Stimulated activated naive B cell treated with anti-CD40 and anti-IgM and Interleukin-4, amounts not matched to agents 10 μg/mL and 1 μg/mL and 100 μg/mL, for 72 hours (primary cell): ENCODE data around the gene SERPINA5.
"Not testable (repeated sequence)": the region's sequence is repeated elsewhere in the genome, so short reads cannot be mapped to it uniquely, and the experiment has no call there.

Experiments
- ATAC-seq, 2 donors: fragments of 150-1000 bp; cut with Tn5 transposase; replicated peaks; 2 replicates each; pipeline ENCODE4 v1.10.0; 2021; ENCODE audit warnings: moderate library complexity in 1 of 2
- DNase-seq: peaks from one replicate; pipeline ENCODE4 v3.0.0; 2021
- H3K27ac Mint-ChIP-seq: one replicate; pipeline ENCODE4 v1.8.0; 2022; ENCODE audit warnings: mild to moderate bottlenecking, mixed read lengths
- H3K27me3 Mint-ChIP-seq, 2 donors: one replicate each; pipeline ENCODE4 v1.8.0; 2022; ENCODE audit warnings: mixed read lengths in 2 of 2
- H3K36me3 Mint-ChIP-seq, 2 donors: one replicate each; pipeline ENCODE4 v1.8.0; 2022; ENCODE audit warnings: mixed read lengths in 2 of 2, mild to moderate bottlenecking in 1 of 2
- H3K4me1 Mint-ChIP-seq, 2 donors: one replicate each; pipeline ENCODE4 v1.8.0; 2022; ENCODE audit warnings: mixed read lengths in 2 of 2, mild to moderate bottlenecking in 1 of 2
- H3K4me3 Mint-ChIP-seq, 2 donors: one replicate each; pipeline ENCODE4 v1.8.0; 2022; ENCODE audit warnings: mild to moderate bottlenecking in 2 of 2, mixed read lengths in 2 of 2, moderate library complexity in 1 of 2
- H3K9me3 Mint-ChIP-seq, 2 donors: one replicate each; pipeline ENCODE4 v1.8.0; 2022; ENCODE audit warnings: mixed read lengths in 2 of 2, mild to moderate bottlenecking in 1 of 2

SERPINA5 gene

GRCh38 chr14:94623856-94624499 lies 42.8 kb downstream of the SERPINA5 start:
- ATAC-seq: no peak
- DNase-seq: no peak
- Mint-ChIP-seq H3K4me3 (no peak overlapping the region), H3K4me1 (no peaks in the 10 kb centered on the region), H3K27me3 (peaks cover 1 to 6% of the 10 kb centered on the region in 2 donors), H3K27ac (no peak overlapping the region), H3K9me3 (peaks cover 1 to 4% of the 10 kb centered on the region in 2 donors), H3K36me3 (peaks cover 0 to under 1% of the 10 kb centered on the region in 2 donors)

- H3K27me3 Mint-ChIP-seq: peaks cover 5 to 6% of the 10 kb centered on the region in 2 donors
- H3K4me3 Mint-ChIP-seq: no peak overlapping the region
- DNase-seq (no peak), ATAC-seq (no peak)
- peaks cover 0 to 2% of the 10 kb centered on the region in 2 donors for H3K9me3 Mint-ChIP-seq
- no peak overlapping the region for H3K27ac Mint-ChIP-seq
- no peaks in the 10 kb centered on the region for H3K4me1 Mint-ChIP-seq
- H3K36me3 Mint-ChIP-seq: no peaks in the 10 kb centered on the region
Measured at GRCh38 chr14:94624537-94625352, 43.5 kb downstream of the SERPINA5 start.

DNA sequence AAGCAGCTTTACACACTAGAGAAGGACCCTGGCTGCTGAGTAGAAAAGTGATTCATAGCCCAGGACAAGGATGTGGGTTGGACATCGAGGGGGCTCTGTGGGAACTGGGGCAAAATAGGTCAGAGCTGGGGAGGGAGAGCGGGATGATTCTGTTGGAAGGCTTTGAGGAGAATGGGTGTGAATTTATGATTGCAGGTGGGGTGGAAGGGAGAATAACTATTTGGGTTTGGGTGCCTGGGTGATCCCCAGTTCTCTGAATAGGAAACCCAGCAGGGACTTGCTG lies 44.1 kb downstream of the SERPINA5 start:
- Mint-ChIP-seq H3K27ac (no peak overlapping the region), H3K4me3 (no peak overlapping the region), H3K4me1 (no peaks in the 10 kb centered on the region), H3K36me3 (no peaks in the 10 kb centered on the region), H3K27me3 (peaks cover 5 to 6% of the 10 kb centered on the region in 2 donors), H3K9me3 (no peaks in the 10 kb centered on the region)
- ATAC-seq: no peak
- no peak for DNase-seq

DNA sequence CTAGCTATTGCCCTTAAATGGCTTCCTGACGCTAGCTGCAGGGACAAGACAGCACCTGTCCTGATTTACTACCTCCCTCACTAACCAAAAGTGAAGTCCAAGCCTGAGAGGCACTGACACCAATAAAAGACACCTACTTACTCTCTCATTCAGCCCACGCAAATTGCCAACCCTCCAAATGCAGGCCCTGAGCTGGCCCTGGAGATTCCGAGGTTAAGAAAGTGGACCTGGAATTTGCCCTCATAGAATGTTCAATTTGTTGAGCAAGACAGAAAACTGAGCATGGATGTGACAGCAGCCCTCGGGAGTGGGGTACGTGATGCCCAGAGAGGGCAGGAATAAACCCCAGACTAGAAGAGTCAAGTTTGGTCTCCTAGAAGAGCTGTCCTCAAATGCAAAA lies 47.4 kb downstream of the SERPINA5 start:
- Mint-ChIP-seq H3K27ac (no peak overlapping the region), H3K9me3 (no peaks in the 10 kb centered on the region), H3K27me3 (peaks cover 6 to 9% of the 10 kb centered on the region in 2 donors), H3K36me3 (no peaks in the 10 kb centered on the region), H3K4me1 (no peaks in the 10 kb centered on the region), H3K4me3 (no peak overlapping the region)
- DNase-seq (no peak), ATAC-seq (no peak)

- Mint-ChIP-seq H3K27me3 (peaks cover 6 to 9% of the 10 kb centered on the region in 2 donors), H3K4me3 (no peak overlapping the region), H3K27ac (no peak overlapping the region), H3K36me3 (no peaks in the 10 kb centered on the region), H3K9me3 (no peaks in the 10 kb centered on the region), H3K4me1 (no peaks in the 10 kb centered on the region)
- ATAC-seq: no peak
- no peak for DNase-seq
Measured at GRCh38 chr14:94630396-94630795, 49.2 kb downstream of the SERPINA5 start.

DNA sequence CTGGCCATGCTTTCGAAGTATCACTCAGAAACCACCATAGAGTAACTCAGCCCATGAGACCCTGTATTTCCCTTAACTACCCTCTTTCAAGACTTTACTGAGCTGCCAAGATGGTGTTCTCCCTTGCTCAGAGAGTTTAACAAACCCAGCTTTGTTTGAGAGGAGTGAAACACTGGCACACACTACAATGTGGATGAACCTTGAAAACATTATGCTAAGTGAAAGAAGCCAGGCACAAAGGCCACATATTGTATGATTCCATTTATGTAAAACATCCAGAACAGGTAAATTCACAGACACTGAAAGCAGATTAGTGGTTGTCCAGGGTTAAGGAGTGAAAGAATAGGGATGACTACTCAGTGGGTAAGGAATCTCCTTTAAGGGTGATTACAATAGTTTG lies 49.8 kb downstream of the SERPINA5 start:
- no peak for ATAC-seq
- no peak overlapping the region for H3K4me3 Mint-ChIP-seq
- H3K9me3 Mint-ChIP-seq: no peaks in the 10 kb centered on the region
- peaks cover 6 to 9% of the 10 kb centered on the region in 2 donors for H3K27me3 Mint-ChIP-seq
- no peaks in the 10 kb centered on the region for H3K4me1 Mint-ChIP-seq
- H3K36me3 Mint-ChIP-seq: no peaks in the 10 kb centered on the region
- H3K27ac Mint-ChIP-seq: no peak overlapping the region
- DNase-seq: no peak

DNA sequence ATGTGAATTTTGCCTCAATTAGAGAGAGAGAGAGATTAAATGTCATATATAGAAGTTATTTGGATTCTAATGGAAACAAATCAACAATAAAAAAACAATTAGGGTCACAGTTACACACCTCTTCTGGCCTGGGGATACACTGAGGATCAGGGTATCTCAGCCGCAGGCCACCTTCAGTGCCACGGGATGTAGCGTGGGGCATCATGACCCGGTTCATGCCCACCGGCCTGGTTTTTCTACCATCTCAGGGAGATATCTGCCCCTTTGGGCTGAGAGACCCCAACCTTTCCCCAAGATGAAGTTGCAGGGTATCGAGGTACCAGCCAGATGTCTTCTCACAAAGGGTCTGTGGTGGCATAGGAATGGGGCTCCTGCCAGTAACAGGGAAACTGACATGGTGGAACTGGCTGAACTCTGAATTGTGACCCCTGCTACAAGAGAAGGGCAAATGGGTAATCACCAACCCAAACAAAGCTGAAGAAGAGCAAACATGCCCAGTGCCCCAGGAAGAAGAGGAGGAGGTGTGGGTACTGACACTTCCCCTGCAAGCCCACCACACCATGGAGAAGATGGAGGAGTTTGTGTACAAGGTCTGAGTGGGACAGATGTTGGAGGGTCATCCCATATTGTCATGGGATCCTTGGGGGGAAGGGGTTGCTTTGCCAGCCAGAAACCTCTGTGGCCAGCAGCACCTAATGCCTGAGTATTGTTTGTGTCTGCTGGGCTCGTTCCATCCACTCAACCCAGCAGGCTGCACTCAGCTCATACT lies 50.5 kb downstream of the SERPINA5 start:
- ATAC-seq (no peak), DNase-seq (no peak)
- H3K9me3 Mint-ChIP-seq: no peaks in the 10 kb centered on the region
- peaks cover 6 to 9% of the 10 kb centered on the region in 2 donors for H3K27me3 Mint-ChIP-seq
- H3K27ac Mint-ChIP-seq: no peak overlapping the region
- no peaks in the 10 kb centered on the region for H3K36me3 Mint-ChIP-seq
- H3K4me1 Mint-ChIP-seq: no peaks in the 10 kb centered on the region
- no peak overlapping the region for H3K4me3 Mint-ChIP-seq

GRCh38 chr14:94632305-94632590 lies 51.0 kb downstream of the SERPINA5 start:
- Mint-ChIP-seq H3K36me3 (no peaks in the 10 kb centered on the region), H3K4me3 (no peak overlapping the region), H3K4me1 (no peaks in the 10 kb centered on the region), H3K27ac (no peak overlapping the region), H3K9me3 (no peaks in the 10 kb centered on the region), H3K27me3 (peaks cover 4 to 9% of the 10 kb centered on the region in 2 donors)
- DNase-seq (no peak), ATAC-seq (no peak)

DNA sequence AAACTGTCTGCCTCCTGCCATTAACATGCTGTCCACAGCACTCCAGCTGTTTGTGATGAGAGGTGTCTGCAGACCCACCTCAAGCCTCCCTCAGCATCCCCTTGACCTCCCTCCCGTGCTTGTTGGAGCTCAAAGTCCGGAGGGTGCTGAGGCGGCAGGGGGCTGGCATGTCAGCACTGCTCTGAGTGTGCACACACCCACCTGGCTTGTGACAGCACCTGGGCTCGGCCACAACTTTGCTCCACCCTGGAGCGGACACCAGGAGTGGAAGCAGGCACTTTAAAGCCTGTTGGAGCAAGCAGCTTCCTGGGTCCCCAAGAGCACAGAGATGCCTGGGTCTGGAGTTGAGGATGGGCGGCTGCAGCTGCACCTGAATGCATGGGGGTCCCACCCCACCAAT lies 51.9 kb downstream of the SERPINA5 start:
- no peak overlapping the region for H3K27ac Mint-ChIP-seq
- H3K9me3 Mint-ChIP-seq: no peaks in the 10 kb centered on the region
- no peaks in the 10 kb centered on the region for H3K4me1 Mint-ChIP-seq
- H3K4me3 Mint-ChIP-seq: no peak overlapping the region
- H3K36me3 Mint-ChIP-seq: no peaks in the 10 kb centered on the region
- DNase-seq: no peak
- H3K27me3 Mint-ChIP-seq: peaks cover 0 to 9% of the 10 kb centered on the region in 2 donors
- ATAC-seq: no peak

GRCh38 chr14:94635154-94635553 lies 53.9 kb downstream of the SERPINA5 start:
- H3K4me3 Mint-ChIP-seq: no peak overlapping the region
- H3K27ac Mint-ChIP-seq: no peak overlapping the region
- peaks cover 2 to 4% of the 10 kb centered on the region in 2 donors for H3K4me1 Mint-ChIP-seq
- H3K9me3 Mint-ChIP-seq: peaks cover 0 to 2% of the 10 kb centered on the region in 2 donors
- H3K27me3 Mint-ChIP-seq: peaks cover 0 to 7% of the 10 kb centered on the region in 2 donors
- no peaks in the 10 kb centered on the region for H3K36me3 Mint-ChIP-seq
- ATAC-seq (no peak), DNase-seq (no peak)

DNA sequence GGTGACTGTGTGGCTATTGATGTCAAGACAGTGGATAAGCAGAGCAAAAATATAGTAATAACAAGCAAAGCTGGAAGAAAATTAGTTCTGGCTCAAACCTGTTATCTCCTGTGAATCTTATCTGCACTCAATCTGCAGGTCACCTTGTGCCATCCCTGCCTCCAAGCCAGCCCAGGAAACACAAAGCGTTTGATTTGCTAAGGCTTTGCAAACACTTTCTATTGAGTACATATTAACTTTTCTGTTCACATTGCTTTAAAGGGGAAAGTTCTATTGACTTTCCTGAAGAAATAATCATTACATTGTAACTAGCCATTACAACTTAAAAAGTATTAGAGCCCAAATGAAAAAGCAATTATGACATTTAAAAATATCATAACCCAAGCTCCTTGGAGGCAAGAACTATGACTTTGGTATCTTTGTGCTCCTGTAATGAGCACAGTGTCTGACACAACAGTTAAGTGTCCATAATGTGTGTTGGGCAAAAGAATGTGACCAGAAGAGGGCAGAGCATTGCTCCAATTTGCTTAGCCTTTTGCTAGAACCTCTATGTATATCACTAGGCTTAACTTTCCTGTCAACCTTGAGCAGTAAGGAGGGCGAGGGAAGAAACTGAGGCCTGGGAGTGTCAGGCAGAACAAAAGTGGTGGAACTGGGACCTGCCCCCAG lies 55.7 kb downstream of the SERPINA5 start:
- no peak overlapping the region for H3K27ac Mint-ChIP-seq
- ATAC-seq: no peak
- peaks cover 0 to 5% of the 10 kb centered on the region in 2 donors for H3K27me3 Mint-ChIP-seq
- peaks cover 0 to 2% of the 10 kb centered on the region in 2 donors for H3K9me3 Mint-ChIP-seq
- no peaks in the 10 kb centered on the region for H3K36me3 Mint-ChIP-seq
- H3K4me3 Mint-ChIP-seq: no peak overlapping the region
- peaks cover 2 to 4% of the 10 kb centered on the region in 2 donors for H3K4me1 Mint-ChIP-seq
- no peak for DNase-seq

DNA sequence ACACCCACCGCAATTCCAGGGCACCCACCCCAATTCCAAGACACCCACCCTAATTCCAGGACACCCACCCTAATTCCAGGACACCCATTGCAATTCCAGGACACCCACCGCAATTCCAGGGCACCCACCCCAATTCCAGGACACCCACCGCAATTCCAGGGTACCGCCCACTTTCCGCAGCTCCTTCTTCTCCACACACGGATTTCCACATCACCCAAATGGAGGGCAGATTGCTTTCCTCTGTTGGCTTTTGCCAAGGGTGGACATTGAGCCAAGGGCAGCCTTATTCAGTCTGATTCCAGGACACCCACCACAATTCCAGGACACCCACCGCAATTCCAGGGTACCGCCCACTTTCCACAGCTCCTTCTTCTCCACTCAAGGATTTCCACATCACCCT lies 56.6 kb downstream of the SERPINA5 start:
- H3K4me3 Mint-ChIP-seq, H3K36me3 Mint-ChIP-seq, ATAC-seq: not testable (repeated sequence)

GRCh38 chr14:94638339-94638738 lies 57.1 kb downstream of the SERPINA5 start:
- ATAC-seq (no peak), DNase-seq (no peak)
- Mint-ChIP-seq H3K27ac (no peak overlapping the region), H3K4me1 (peaks cover 2 to 4% of the 10 kb centered on the region in 2 donors), H3K36me3 (no peaks in the 10 kb centered on the region), H3K9me3 (peaks cover 0 to 2% of the 10 kb centered on the region in 2 donors), H3K27me3 (peaks cover 0 to 4% of the 10 kb centered on the region in 2 donors), H3K4me3 (no peak overlapping the region)

More for the DNA sequence above, 56.6 kb downstream of the SERPINA5 start:
- H3K9me3 Mint-ChIP-seq, H3K27me3 Mint-ChIP-seq, H3K27ac Mint-ChIP-seq, DNase-seq, H3K4me1 Mint-ChIP-seq: not testable (repeated sequence)
